GM21529 (cell line): ENCODE results near the gene PCNX3.

Experiments used
- ATAC-seq: cut with Tn5 transposase; IDR thresholded peaks from one replicate; pipeline ENCODE4 v1.9.1; 2021; ENCODE audit not compliant: unreplicated experiment

PCNX3 gene

GRCh38 chr11:65685981-65686380 lies 70.4 kb downstream of the PCNX3 start:
- ATAC-seq, result no peak
